Endodermal cell (in vitro differentiated cells): ENCODE results near the gene BEND6. TPM values are rescaled to one million over a fixed set of nuclear protein-coding genes. Genes with fewer than 3 reads are reported as not detected.

ENCODE experiments used
- DNase-seq: peaks from one replicate; pipeline ENCODE4 v3.0.0-alpha.2; 2017
- H3K27ac ChIP-seq: 2 replicates; pipeline ENCODE4 v1.5.1; 2013; ENCODE audit warnings: mild to moderate bottlenecking, low read depth, low read length, moderate library complexity
- H3K27me3 ChIP-seq: 2 replicates; pipeline ENCODE4 v1.6.1; 2013; ENCODE audit warnings: mild to moderate bottlenecking, low read length, moderate library complexity; ENCODE audit not compliant: insufficient read depth, control insufficient read depth, poor library complexity, severe bottlenecking
- H3K36me3 ChIP-seq: 2 replicates; pipeline ENCODE4 v1.7.0; 2013; ENCODE audit warnings: mild to moderate bottlenecking, low read length, moderate library complexity; ENCODE audit not compliant: control insufficient read depth, insufficient read depth
- H3K4me1 ChIP-seq: one replicate; pipeline ENCODE4 v1.7.0; 2013; ENCODE audit warnings: low read length; ENCODE audit not compliant: control insufficient read depth, insufficient read depth
- H3K4me3 ChIP-seq: 2 replicates; pipeline ENCODE4 v1.5.1; 2013; ENCODE audit warnings: mild to moderate bottlenecking, low read length, moderate library complexity
- H3K9ac ChIP-seq: 2 replicates; pipeline ENCODE4 v1.6.1; 2013; ENCODE audit warnings: mild to moderate bottlenecking, low read length, moderate library complexity; ENCODE audit not compliant: poor library complexity, severe bottlenecking; ENCODE audit errors: extremely low read depth
- H3K9me3 ChIP-seq: 2 replicates; pipeline ENCODE4 v1.6.1; 2013; ENCODE audit warnings: mild to moderate bottlenecking, low read length, moderate library complexity; ENCODE audit not compliant: control insufficient read depth
- H3K27ac Mint-ChIP-seq: 2 replicates; pipeline ENCODE4 v1.8.0; 2020; ENCODE audit warnings: mixed read lengths
- H3K27me3 Mint-ChIP-seq: 2 replicates; pipeline ENCODE4 v1.8.0; 2021; ENCODE audit warnings: mild to moderate bottlenecking, mixed read lengths; ENCODE audit not compliant: insufficient read depth
- H3K36me3 Mint-ChIP-seq: 2 replicates; pipeline ENCODE4 v1.8.0; 2020; ENCODE audit warnings: low read depth, mixed read lengths
- H3K4me1 Mint-ChIP-seq: 2 replicates; pipeline ENCODE4 v1.8.0; 2020; ENCODE audit warnings: mixed read lengths
- H3K4me3 Mint-ChIP-seq: 2 replicates; pipeline ENCODE4 v1.8.0; 2020; ENCODE audit warnings: mild to moderate bottlenecking, moderate library complexity, mixed read lengths
- H3K9me3 Mint-ChIP-seq: 2 replicates; pipeline ENCODE4 v1.8.0; 2020; ENCODE audit warnings: mild to moderate bottlenecking, mixed read lengths
- WGBS, 2 experiments: methylation state at CpG; one replicate each; pipeline versions ENCODE4 v1.1.5 to v1.1.7; 2013; ENCODE audit warnings: missing lambda C conversion rate in 2 of 2, mixed read lengths in 1 of 2; ENCODE audit not compliant: insufficient coverage in 1 of 2, insufficient read length in 1 of 2; 5-methylcytosine and 5-hydroxymethylcytosine counted together
- total RNA-seq, 2 donors: library from RNA; stranded (reverse); fragmentation: NEBNext Ultra II Directional in 1 of 2; extraction: Animal tissue kit (Norgen Biotek cat#: 25700) in 1 of 2; gene quantifications; 2 replicates in 1 of 2; 3 replicates in 1 of 2; pipeline ENCODE4 v1.2.1, GENCODE V29; 2021
- TF ChIP-seq, protein P1 (sequence below): fragments of 200-600 bp; sonication (generic); conservative IDR thresholded peaks from 2 replicates; pipeline ENCODE4 v1.5.0; 2021; ENCODE audit warnings: antibody characterized with exemption, mild to moderate bottlenecking

Gene BEND6
- total RNA-seq, 2 donors from 2014 or later = 0.57 to 0.95 TPM

DNA sequence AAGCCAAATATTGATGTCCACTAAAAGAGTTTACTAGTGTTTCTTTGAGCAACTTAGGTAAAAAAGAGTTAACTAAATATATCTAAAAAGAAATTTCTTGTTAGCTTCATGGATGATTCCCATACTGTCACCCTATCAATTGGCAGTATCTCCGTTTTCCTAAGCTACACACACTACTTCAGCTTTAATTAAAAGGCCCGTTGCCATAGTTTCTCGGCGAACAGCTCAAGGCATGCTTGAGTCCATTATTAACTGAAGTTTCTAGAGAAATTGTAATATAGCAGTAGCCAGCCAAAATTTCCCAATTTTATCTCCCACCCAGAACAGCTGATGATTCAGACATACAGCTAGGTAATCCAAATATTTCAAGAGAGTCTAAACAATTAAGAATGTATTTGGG is 20.0 kb upstream of the BEND6 start:
- no peak overlapping the region for H3K27ac ChIP-seq
- no peaks in the 10 kb centered on the region for H3K36me3 Mint-ChIP-seq

DNA sequence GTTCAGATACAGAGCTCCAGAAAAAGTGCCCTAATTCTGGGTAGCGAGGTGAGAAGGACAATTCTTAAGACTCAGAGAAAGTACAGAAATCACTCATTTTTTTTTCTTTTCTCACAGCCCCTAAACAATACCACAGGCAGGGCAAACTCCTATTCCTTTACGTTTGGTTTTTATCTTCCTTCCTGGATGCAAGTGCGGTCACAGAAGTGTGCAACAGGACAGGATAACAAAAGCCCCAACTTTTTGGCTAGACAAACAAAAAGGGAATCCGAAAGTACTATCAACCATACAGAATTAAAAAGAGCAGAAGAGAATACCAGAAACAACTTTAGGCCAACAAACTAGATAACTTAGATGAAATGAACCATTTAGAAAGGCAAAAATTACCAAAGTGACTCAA is 18.4 kb upstream of the BEND6 start:
- TF ChIP-seq, protein P1, sequence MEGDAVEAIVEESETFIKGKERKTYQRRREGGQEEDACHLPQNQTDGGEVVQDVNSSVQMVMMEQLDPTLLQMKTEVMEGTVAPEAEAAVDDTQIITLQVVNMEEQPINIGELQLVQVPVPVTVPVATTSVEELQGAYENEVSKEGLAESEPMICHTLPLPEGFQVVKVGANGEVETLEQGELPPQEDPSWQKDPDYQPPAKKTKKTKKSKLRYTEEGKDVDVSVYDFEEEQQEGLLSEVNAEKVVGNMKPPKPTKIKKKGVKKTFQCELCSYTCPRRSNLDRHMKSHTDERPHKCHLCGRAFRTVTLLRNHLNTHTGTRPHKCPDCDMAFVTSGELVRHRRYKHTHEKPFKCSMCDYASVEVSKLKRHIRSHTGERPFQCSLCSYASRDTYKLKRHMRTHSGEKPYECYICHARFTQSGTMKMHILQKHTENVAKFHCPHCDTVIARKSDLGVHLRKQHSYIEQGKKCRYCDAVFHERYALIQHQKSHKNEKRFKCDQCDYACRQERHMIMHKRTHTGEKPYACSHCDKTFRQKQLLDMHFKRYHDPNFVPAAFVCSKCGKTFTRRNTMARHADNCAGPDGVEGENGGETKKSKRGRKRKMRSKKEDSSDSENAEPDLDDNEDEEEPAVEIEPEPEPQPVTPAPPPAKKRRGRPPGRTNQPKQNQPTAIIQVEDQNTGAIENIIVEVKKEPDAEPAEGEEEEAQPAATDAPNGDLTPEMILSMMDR = no peak
- DNase-seq = no peak
- Histone ChIP-seq H3K36me3 (no peaks in the 10 kb centered on the region), H3K9ac (no peak overlapping the region), H3K4me1 (no peaks in the 10 kb centered on the region), H3K27me3 (no peaks in the 10 kb centered on the region), H3K27ac (no peak overlapping the region), H3K9me3 (peaks cover 3% of the 10 kb centered on the region), H3K4me3 (no peak overlapping the region)
- peaks cover 9% of the 10 kb centered on the region for H3K9me3 Mint-ChIP-seq
- H3K27me3 Mint-ChIP-seq = no peaks in the 10 kb centered on the region
- no peak overlapping the region for H3K4me3 Mint-ChIP-seq
- H3K36me3 Mint-ChIP-seq = no peaks in the 10 kb centered on the region
- H3K4me1 Mint-ChIP-seq = peaks cover 5% of the 10 kb centered on the region
- H3K27ac Mint-ChIP-seq = no peak overlapping the region
- 82 to 92% methylated on average over 2 to 4 of the region's 4 CpGs for WGBS, 2 experiments

More for the DNA sequence above, 20.0 kb upstream of the BEND6 start:
- H3K9ac ChIP-seq = no peak overlapping the region
- H3K9me3 ChIP-seq = no peaks in the 10 kb centered on the region
- peaks cover 5% of the 10 kb centered on the region for H3K4me1 Mint-ChIP-seq
- DNase-seq = no peak
- H3K9me3 Mint-ChIP-seq = no peaks in the 10 kb centered on the region
- no peak overlapping the region for H3K27ac Mint-ChIP-seq
- no peak overlapping the region for H3K4me3 Mint-ChIP-seq
- 97% methylated on average over 4 of the region's 4 CpGs; no CpG with 5 or more reads in 1 of the 2 experiments for WGBS, 2 experiments
- H3K27me3 ChIP-seq = no peaks in the 10 kb centered on the region
- TF ChIP-seq, protein P1 = no peak
- H3K4me1 ChIP-seq = no peaks in the 10 kb centered on the region
- no peaks in the 10 kb centered on the region for H3K36me3 ChIP-seq
- no peak overlapping the region for H3K4me3 ChIP-seq
- H3K27me3 Mint-ChIP-seq = no peaks in the 10 kb centered on the region

DNA sequence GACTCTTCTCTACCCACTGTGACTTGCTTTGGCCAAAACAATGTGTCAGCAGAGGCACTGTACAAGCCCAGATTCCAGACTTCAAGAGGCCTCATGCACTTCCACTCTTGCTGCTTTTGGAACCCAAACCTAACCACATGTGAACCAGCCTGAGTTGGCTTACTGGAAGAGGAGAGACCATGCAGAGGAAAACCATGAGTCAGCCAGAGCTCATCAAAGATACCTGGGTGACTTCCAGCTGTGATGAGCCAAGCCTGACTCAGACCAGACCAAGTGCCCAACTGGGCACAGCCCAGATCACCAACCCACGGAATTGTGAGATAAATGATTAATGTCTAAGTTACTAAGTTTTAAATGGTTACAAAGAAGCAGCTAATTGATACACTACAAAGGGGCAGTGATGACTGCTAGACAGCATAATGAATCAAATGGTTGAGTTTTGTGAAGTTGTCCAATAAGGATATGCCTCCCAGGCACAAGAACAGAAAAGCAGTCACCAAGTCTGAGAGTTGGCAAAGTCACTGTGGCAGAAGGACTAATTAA is 16.2 kb upstream of the BEND6 start:
- no peaks in the 10 kb centered on the region for H3K27me3 Mint-ChIP-seq
- Histone ChIP-seq H3K4me1 (no peaks in the 10 kb centered on the region), H3K9ac (no peak overlapping the region), H3K4me3 (no peak overlapping the region), H3K27me3 (no peaks in the 10 kb centered on the region), H3K36me3 (no peaks in the 10 kb centered on the region), H3K9me3 (peaks cover 7% of the 10 kb centered on the region), H3K27ac (no peak overlapping the region)
- no peaks in the 10 kb centered on the region for H3K4me1 Mint-ChIP-seq
- TF ChIP-seq, protein P1 = no peak
- H3K36me3 Mint-ChIP-seq = no peaks in the 10 kb centered on the region
- 40 to 76% methylated on average over 1 of the region's 1 CpG for WGBS, 2 experiments
- peaks cover 12% of the 10 kb centered on the region for H3K9me3 Mint-ChIP-seq
- H3K27ac Mint-ChIP-seq = no peak overlapping the region
- no peak for DNase-seq
- no peak overlapping the region for H3K4me3 Mint-ChIP-seq
